ENCODE measurements around the gene NHS. TPM values are rescaled to one million over a fixed set of nuclear protein-coding genes. Genes with fewer than 3 reads are reported as not detected.

NHS gene
- total RNA-seq, 1 donor from 2014 or later: 8.3 TPM

- DNase-seq (ENCODE audit: low spot score in 2 of 2, unreplicated experiment in 2 of 2): no peak
- TF ChIP-seq, protein P1, sequence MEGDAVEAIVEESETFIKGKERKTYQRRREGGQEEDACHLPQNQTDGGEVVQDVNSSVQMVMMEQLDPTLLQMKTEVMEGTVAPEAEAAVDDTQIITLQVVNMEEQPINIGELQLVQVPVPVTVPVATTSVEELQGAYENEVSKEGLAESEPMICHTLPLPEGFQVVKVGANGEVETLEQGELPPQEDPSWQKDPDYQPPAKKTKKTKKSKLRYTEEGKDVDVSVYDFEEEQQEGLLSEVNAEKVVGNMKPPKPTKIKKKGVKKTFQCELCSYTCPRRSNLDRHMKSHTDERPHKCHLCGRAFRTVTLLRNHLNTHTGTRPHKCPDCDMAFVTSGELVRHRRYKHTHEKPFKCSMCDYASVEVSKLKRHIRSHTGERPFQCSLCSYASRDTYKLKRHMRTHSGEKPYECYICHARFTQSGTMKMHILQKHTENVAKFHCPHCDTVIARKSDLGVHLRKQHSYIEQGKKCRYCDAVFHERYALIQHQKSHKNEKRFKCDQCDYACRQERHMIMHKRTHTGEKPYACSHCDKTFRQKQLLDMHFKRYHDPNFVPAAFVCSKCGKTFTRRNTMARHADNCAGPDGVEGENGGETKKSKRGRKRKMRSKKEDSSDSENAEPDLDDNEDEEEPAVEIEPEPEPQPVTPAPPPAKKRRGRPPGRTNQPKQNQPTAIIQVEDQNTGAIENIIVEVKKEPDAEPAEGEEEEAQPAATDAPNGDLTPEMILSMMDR (IDR thresholded peaks at IDR 0.05; ENCODE audit: unreplicated experiment): no peak
- Mint-ChIP-seq H3K27ac (no peak overlapping the region), H3K36me3 (no peaks in the 10 kb centered on the region), H3K4me3 (no peak overlapping the region), H3K27me3 (ENCODE audit: low read depth) (peaks cover 3% of the 10 kb centered on the region), H3K4me1 (no peaks in the 10 kb centered on the region), H3K9me3 (no peaks in the 10 kb centered on the region)
Measured at GRCh38 chrX:17682259-17682658, 307.3 kb downstream of the NHS start.

DNA sequence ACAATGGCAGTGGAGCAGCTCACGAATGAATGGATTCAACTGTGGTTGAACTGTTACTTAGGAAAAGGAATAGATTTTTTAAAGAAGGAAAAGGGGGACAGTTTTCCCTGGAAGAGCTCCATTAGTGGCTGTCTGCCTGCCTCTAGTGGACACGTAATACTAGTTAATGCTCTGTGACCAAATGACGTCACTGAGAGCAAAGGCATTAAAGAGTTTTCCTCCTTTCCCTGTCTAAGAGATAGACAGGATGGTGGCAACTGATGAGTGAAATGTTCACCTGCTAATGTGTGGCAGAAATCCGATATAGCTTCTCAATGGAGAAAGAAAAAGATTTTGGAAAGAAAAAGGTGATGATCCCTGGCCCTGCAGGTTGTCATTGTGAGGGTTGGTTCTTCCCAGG is 310.0 kb downstream of the NHS start:
- TF ChIP-seq, protein P1 (IDR thresholded peaks at IDR 0.05; ENCODE audit: unreplicated experiment): no peak
- Mint-ChIP-seq H3K4me1 (peaks cover 4% of the 10 kb centered on the region), H3K9me3 (no peaks in the 10 kb centered on the region), H3K27ac (no peak overlapping the region), H3K27me3 (ENCODE audit: low read depth) (peaks cover 3% of the 10 kb centered on the region), H3K36me3 (no peaks in the 10 kb centered on the region), H3K4me3 (no peak overlapping the region)
- DNase-seq (ENCODE audit: low spot score in 2 of 2, unreplicated experiment in 2 of 2): no peak

- Mint-ChIP-seq H3K27me3 (ENCODE audit: low read depth) (peaks cover 2% of the 10 kb centered on the region), H3K27ac (no peak overlapping the region), H3K4me1 (peaks cover 17% of the 10 kb centered on the region), H3K36me3 (no peaks in the 10 kb centered on the region), H3K9me3 (no peaks in the 10 kb centered on the region), H3K4me3 (no peak overlapping the region)
- TF ChIP-seq, protein P1 (IDR thresholded peaks at IDR 0.05; ENCODE audit: unreplicated experiment): no peak
- no peak for DNase-seq (ENCODE audit: low spot score in 2 of 2, unreplicated experiment in 2 of 2)
Measured at GRCh38 chrX:17687648-17688047, 312.6 kb downstream of the NHS start.

DNA sequence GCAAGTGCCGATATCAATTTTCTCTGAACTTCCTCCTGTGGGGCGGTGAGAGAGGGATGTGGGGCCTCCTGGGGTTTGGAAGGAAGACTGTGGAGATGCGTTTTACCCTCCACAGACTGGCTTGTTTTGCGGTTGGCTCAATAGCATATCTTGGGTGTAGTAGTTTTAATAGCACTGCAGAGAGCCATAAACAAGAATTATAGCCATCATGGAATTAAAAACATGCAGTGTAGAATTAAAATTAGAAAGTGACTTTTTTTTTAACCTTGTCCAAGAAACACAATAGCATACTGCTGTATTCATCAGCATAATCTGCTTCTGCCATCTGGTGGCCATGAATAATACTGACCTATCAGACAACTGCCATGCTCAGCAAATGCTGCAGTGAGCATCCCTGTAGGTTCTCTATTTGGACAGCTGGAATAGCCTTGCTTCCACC is 315.0 kb downstream of the NHS start:
- Mint-ChIP-seq H3K27ac (peak overlapping the region; percentile 5), H3K4me1 (peaks cover 26% of the 10 kb centered on the region), H3K9me3 (no peaks in the 10 kb centered on the region), H3K4me3 (no peak overlapping the region), H3K36me3 (no peaks in the 10 kb centered on the region), H3K27me3 (ENCODE audit: low read depth) (no peaks in the 10 kb centered on the region)
- DNase-seq (ENCODE audit: low spot score in 2 of 2, unreplicated experiment in 2 of 2): peak in 1 of 2 experiments; percentile 53
- TF ChIP-seq, protein P1 (IDR thresholded peaks at IDR 0.05; ENCODE audit: unreplicated experiment): peak; percentile 85

- Mint-ChIP-seq H3K27ac (no peak overlapping the region), H3K9me3 (no peaks in the 10 kb centered on the region), H3K4me1 (peaks cover 26% of the 10 kb centered on the region), H3K27me3 (ENCODE audit: low read depth) (no peaks in the 10 kb centered on the region), H3K36me3 (no peaks in the 10 kb centered on the region), H3K4me3 (no peak overlapping the region)
- no peak for DNase-seq (ENCODE audit: low spot score in 2 of 2, unreplicated experiment in 2 of 2)
- TF ChIP-seq, protein P1 (IDR thresholded peaks at IDR 0.05; ENCODE audit: unreplicated experiment): no peak
Measured at GRCh38 chrX:17692709-17693346, 317.8 kb downstream of the NHS start.

All from mesothelial cell of epicardium (in vitro differentiated cells).